Measurements from ENCODE around the gene RNF187.
"Not testable (repeated sequence)": the region's sequence is repeated elsewhere in the genome, so short reads cannot be mapped to it uniquely, and the experiment has no call there.

Gene RNF187

GRCh38 chr1:228462560-228462959 lies 24.6 kb upstream of the RNF187 start:
- DNase-seq = no peak

DNA sequence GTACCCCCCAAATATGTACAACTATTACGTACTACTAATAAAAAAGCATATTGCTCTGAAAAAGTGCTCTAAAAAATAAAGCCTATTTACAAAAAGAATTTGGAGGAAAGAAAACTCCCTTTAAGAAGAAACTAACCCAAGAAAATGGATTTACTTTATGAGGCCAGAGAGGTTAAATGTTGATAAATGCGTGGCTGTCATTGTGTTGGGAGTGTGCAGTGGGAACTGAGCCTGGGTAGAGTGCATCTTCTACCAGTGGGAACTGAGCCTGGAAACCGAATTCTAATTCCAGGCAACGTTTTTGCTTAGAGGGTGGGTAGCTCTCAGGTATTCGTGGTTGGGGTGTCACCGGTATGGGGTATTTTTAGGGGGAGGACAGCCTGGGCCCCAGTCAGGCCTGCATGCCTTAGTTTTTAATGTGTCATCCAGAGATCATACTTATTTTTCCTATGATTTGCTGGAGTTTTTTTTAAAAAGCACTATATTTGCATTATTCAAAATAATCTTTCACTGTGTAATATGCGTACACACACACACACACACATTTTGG lies 24.1 kb upstream of the RNF187 start:
- no peak for DNase-seq

GRCh38 chr1:228463559-228464455 lies 23.4 kb upstream of the RNF187 start:
- peak; percentile 56 for DNase-seq

DNA sequence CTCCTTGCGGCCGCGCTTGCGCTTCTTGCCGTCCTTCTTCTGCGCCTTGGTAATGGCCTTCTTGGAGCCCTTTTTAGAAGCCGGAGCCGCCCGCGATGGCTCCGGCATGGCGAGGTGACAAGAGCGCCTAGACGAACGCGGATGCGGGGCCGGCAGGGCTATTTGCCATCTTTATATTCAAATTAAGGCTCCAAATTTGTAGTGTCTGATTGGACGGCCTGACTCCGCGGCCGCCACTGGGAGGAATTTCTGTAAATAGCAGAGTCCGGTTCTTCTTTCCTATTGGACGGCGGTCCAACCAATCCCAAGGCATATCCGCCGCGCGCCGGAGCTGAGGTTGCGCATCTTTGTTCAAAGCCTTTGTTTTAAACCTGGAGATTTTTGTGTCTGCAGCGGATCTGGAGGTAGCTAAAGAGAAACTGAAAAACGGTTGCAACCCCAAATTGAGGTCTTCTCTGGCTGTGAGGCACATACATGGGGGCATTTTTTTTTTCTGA lies 22.6 kb upstream of the RNF187 start:
- DNase-seq = peak; percentile 85

DNA sequence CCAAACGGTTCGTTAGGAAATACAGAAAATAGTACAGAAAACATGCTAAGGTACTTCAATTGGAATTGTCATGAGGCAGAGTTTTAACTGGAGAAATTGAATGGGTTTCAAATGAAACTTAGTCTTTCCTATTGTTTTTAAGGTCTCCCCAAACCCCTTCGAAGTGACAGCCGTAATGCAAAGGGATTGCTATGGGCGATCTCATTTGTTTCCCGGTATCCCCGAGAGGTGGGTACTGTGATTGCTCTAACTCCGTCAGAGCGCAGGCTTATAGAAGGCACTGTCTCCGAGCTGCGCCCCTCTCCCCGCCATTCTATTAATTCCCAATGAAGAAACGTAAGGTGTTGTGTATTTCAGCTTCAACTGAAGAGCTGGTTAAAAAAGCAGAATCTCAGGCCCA lies 22.0 kb upstream of the RNF187 start:
- no peak for DNase-seq

DNA sequence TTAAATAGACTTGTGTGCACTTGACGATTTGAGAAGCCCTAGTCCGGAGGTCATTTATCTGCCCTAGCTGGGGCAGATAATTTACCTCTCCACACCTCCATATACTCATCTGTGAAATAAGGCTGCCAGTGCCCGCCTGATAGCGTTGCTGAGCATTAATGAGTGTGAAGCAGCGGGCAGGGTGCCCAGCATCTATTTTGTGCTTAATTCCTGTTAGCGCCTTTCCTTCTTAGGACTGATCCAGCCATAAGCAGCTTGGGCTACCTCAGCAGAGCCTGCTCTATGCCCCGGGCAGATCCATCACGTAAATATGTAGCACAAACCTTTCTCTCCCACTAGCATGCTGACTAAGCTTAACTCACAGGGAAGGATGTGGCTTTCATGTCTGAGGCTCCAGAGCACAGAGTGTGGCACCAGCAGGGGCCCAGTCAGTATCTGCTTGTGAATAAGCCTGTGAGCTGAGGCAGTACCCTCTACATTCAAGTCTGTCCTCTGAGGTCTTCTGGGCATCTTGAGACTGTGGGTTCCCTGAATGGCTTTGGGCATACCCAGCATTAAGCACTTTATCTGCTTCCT lies 21.5 kb upstream of the RNF187 start:
- no peak for DNase-seq

DNA sequence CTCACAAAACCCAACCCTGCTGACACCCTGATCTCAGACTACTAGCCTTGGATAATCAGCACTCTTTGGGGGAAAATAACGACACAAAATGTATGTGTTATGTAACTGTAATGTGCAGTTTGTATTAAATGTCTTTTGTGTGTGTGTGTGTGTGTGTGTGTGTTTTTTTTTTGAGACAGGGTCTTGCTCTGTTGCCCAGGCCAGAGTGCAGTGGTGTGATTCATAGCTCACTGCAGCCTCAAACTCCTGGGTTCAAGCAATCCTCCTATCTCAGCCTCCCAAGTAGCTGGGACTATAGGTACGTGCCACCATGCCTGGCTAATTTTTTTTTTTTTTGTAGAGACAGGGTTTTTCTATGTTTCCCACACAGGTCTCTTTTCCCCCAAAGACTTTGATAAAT lies 19.0 kb upstream of the RNF187 start:
- DNase-seq = not testable (repeated sequence)

DNA sequence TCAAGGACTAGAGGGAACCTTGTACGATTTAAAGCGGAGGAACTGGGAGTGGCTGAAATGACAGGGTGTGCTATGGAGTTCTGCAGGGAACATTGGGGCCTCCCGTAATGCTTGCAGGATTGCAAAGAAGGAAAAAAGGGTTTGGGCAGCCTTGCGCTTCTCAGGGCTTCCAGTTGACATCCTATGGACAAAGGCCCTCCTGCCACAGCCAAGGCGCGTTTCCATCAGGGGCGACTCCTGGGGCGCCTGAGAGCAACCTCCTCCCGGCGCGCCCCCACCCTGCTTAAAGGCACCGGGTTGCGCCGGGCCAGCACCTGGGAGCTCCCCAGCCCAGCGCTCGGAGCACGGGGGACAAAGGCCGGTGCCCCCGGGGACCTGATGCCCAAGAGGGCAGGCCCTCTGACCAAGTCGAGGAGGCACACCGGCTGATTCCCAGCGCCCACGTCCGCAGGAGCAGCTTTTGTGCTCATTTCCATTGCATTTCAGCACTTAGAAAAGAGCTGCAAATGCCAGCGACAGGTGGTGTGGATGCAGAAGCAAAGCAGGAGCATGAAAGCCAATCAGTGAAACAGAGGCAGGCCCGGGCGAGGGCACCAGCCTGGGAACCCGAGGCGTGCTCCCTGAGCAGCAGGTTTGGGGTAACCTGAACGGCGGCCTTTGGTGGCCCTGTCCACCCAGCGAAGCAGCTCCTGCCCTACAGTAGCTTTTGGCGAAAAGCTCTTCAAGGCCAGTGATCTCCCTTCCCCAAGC lies 17.6 kb upstream of the RNF187 start:
- DNase-seq = no peak

DNA sequence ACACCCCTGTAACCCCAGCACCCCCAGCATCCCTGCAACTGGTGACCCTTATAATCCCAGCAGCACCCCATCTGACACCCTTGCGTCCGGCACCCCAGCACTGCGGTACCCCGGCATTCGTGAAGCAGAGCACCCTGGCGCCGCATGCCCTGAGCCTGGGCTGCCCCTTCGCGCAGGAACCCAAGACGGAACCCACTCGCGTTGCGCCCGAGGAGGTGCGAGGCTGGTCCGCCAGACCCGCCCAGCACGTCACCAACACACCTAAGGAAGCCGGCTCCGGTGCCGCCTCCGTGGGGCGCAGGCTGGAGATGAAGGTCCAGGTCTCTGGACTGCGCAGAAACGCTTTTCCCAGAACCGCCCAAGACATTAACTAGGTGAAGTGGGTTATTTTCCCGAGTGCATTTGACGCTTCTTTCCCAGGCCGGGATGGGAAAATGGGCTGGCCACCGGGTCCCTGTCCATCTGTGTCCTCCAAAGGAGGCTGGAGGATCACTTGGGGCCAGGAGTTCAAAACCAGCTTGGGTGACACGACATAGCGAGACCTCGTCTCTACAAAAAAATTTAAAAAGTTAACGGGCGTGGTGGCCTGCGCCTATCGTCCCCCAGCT lies 15.9 kb upstream of the RNF187 start:
- no peak for DNase-seq

DNA sequence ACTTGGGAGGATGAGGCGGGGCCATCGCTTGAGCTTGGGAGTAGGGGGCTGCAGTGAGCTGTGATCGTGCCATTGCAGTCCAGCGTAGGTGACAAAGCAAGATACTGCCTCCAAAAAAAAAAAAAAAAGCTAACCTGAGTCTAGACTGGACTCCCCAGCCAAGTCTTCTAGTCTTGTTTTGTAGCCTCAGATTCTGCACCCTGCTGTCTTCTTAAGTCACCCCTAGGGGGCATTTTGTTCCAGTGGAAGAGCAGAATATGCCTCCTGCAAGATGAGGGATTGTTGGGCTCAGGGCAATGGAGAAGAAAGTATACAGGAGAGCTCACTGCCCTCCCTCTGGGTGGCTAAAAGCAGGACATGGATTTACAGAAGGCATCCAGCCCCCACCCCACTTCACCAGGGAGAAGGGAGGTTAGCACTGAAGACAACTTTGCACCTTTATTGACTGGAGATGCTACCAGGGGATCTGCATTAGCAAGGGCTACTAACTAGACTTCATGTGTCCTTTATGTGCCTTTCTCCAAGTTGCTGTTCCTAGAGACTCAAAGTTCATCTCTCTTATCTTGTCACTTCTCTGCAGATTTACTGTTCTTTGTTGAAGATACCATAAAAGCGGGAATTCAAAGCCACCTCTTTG lies 15.3 kb upstream of the RNF187 start:
- peak; percentile 27 for DNase-seq

DNA sequence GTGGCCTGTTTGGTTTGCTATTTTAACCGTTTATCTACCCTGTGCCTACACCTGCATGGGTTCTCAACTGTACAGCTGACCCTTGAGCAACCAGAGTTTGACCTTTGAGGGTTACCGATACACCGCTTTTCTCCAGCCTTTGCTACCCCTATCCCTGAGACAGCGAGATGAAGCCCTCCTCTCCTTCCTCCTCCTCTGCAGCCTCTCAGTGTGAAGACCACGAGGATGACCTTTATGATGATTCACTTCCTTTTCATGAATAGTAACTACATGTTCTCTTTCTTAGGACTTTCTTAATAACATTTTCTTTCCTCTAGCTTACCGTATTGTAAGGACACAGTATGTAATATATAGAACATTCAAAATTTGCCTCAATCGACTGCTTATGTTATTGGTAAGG lies 14.5 kb upstream of the RNF187 start:
- DNase-seq = no peak

GRCh38 chr1:228474507-228474906 lies 12.7 kb upstream of the RNF187 start:
- no peak for DNase-seq

DNA sequence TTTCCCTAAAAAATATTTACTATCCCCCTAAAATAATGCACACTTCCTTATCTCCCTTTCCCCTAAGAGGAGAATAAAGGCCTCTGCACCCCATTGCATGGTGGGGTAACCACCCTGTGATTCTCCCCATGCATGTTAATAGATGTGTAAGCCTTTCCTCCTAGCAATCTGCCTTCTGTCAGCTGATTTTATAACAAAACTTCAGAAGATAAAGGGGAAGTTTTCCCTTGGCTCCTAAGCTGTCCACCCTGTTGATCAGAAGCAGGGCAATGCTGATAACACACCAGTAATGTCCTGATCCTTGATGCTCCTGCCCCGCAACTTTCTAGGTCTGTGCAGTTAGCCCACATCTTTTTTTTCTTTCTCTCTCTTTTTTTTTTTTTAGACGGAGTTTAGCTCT lies 11.4 kb upstream of the RNF187 start:
- DNase-seq = no peak

GRCh38 chr1:228477263-228477662 lies 9.9 kb upstream of the RNF187 start:
- no peak for DNase-seq

DNA sequence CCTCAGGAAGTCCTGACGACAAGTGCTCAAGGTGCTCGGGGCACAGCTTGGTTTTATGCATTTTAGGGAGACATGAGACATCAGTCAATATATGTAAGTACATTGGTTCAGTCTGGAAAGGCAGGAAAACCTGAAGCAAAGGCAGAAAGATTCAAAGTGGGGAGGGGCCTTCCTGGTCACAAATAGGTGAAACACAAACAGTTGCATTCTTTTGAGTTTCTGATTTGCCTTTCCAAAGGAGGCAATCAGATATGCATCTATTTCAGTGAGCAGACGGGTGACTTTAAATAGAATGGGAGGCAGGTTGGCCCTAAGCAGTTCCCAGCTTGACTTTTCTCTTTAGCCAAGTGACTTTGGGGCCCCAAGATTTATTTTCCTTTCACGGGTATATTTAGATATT lies 8.9 kb upstream of the RNF187 start:
- no peak for DNase-seq

GRCh38 chr1:228478912-228479711 lies 8.1 kb upstream of the RNF187 start:
- peak; percentile 26 for DNase-seq

GRCh38 chr1:228483789-228484188 lies 3.4 kb upstream of the RNF187 start:
- no peak for DNase-seq

GRCh38 chr1:228486596-228487335 lies 416 bp upstream of the RNF187 start:
- peak; percentile 84 for DNase-seq

DNA sequence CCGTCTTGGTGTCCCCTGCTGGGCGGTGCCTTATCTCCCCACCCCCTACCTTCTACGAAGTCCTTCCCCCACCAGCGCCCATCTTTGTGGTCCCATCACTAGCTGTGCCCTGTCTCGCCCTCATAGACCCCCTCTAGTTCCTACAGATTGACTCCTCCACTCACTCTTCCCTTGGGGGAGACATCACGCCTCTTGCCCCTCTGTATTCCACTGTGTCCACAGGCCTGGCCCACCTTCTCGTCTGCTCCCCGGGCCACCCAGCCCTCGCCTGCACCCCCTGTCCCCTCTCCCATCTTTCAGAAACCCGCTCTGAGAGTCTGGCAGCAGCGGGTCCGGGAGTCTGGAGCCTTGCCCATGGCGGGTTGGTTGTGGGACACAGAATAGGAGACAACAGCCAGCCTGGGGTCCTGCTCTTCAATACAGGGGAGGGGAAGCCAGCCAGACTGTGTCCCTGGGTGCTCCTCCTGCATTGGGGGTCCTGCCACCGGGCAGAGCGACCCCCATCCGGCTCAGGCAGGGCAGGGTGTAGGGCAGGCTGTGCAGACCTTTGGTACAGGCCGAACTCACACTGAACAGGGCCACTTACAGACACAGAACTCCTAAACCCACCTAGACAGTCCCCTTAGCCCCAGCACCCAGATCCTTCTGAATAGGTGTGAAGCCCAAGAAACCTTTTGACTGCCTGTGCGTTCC lies 1.1 kb downstream of the RNF187 start:
- DNase-seq = no peak

Data from CD4-positive, alpha-beta T cell treated with Interferon gamma for 1 hour (primary cell).